HepG2 (cell line): ENCODE measurements around the gene MIA2. TPM values are rescaled to one million over a fixed set of nuclear protein-coding genes. Genes with fewer than 3 reads are reported as not detected.
A peak's percentile ranks its signal among the peaks of the same experiment; 100 is the strongest.

ENCODE experiments used
- ASH2L ChIP-seq: fragments of 300-600, 200-600 bp; sonication (generic); IDR thresholded peaks from 2 replicates; pipeline ENCODE4 v1.7.0; 2017; ENCODE audit warnings: low read depth, mild to moderate bottlenecking, moderate library complexity, mixed read lengths, low read length; ENCODE audit not compliant: insufficient read length
- CBX5 ChIP-seq: sonication (generic); formaldehyde crosslinking; IDR thresholded peaks from 2 replicates; pipeline ENCODE4 v1.4.0; 2020; ENCODE audit warnings: missing genetic modification reagents, borderline replicate concordance
- CEBPB ChIP-seq: IDR thresholded peaks from 2 replicates; pipeline ENCODE4 v1.6.1; 2011; ENCODE audit warnings: low read depth, low read length, improper control_type of control experiment, borderline replicate concordance
- DMAP1 ChIP-seq: IDR thresholded peaks from 2 replicates; pipeline ENCODE4 v1.6.1; 2016
- RFX5 ChIP-seq: IDR thresholded peaks from 2 replicates; pipeline ENCODE4 v1.6.1; 2011; ENCODE audit warnings: low read depth, low read length, improper control_type of control experiment
- SP2 ChIP-seq: sonication (generic); formaldehyde crosslinking; IDR thresholded peaks from 2 replicates; pipeline ENCODE4 v1.5.1; 2020; ENCODE audit warnings: mild to moderate bottlenecking, missing genetic modification reagents
- ZNF234 ChIP-seq: sonication (generic); formaldehyde crosslinking; conservative IDR thresholded peaks from 2 replicates; pipeline ENCODE4 v1.5.1; 2020; ENCODE audit warnings: mild to moderate bottlenecking, missing genetic modification reagents
- ZNF367 ChIP-seq: sonication (generic); formaldehyde crosslinking; IDR thresholded peaks from 2 replicates; pipeline ENCODE4 v1.4.0; 2020; ENCODE audit warnings: missing genetic modification reagents, borderline replicate concordance
- ZNF501 ChIP-seq: sonication (generic); formaldehyde crosslinking; IDR thresholded peaks from 2 replicates; pipeline ENCODE4 v1.5.1; 2020; ENCODE audit warnings: mild to moderate bottlenecking, moderate library complexity, missing genetic modification reagents
- ZNF567 ChIP-seq: sonication (generic); formaldehyde crosslinking; IDR thresholded peaks from 2 replicates; pipeline ENCODE4 v1.8.1; 2023; ENCODE audit warnings: mild to moderate bottlenecking, missing genetic modification reagents, borderline replicate concordance
- ZNF598 ChIP-seq: sonication (generic); formaldehyde crosslinking; IDR thresholded peaks from 2 replicates; pipeline ENCODE4 v1.5.1; 2020; ENCODE audit warnings: mild to moderate bottlenecking, missing genetic modification reagents, borderline replicate concordance
- ZNF672 ChIP-seq: sonication (generic); formaldehyde crosslinking; IDR thresholded peaks from 2 replicates; pipeline ENCODE4 v1.8.1; 2022; ENCODE audit warnings: missing genetic modification reagents
- ZNF713 ChIP-seq: sonication (generic); formaldehyde crosslinking; IDR thresholded peaks from 2 replicates; pipeline ENCODE4 v1.4.0; 2020; ENCODE audit warnings: mild to moderate bottlenecking, missing genetic modification reagents
- ZSCAN25 ChIP-seq: sonication (generic); formaldehyde crosslinking; IDR thresholded peaks from 2 replicates; pipeline ENCODE4 v1.8.0; 2022; ENCODE audit warnings: mild to moderate bottlenecking, missing genetic modification reagents
- polyA plus RNA-seq, 8 experiments: library from polyadenylated mRNA; depleted of rRNA in 3 of 8; stranded (reverse) in 7 of 8; unstranded in 1 of 8; fragments of >200 nt; fragmentation: Illumina TruSeq in 4 of 8; extraction: Trizol in 4 of 8; gene quantifications; 2 replicates each; pipeline versions ENCODE4 v1.2.1 to v1.2.3, GENCODE V29; 2011 to 2016; ENCODE audit warnings: low read depth in 4 of 8, missing spikeins in 1 of 8, mixed read lengths in 1 of 8; ENCODE audit not compliant: insufficient read depth in 1 of 8
- total RNA-seq, 5 experiments: library from RNA; depleted of rRNA; stranded (reverse); fragments of >200 nt; fragmentation: Illumina TruSeq; extraction: Trizol; gene quantifications; 2 replicates each; pipeline ENCODE4 v1.2.3, GENCODE V29; 2016; ENCODE audit warnings: low read depth in 1 of 5
- TF ChIP-seq, protein P1 (sequence below): sonication (generic); formaldehyde crosslinking; IDR thresholded peaks from 2 replicates; pipeline ENCODE4 v1.4.0; 2020; ENCODE audit warnings: missing genetic modification reagents, borderline replicate concordance
- TF ChIP-seq, protein P2 (sequence below): sonication (generic); formaldehyde crosslinking; IDR thresholded peaks from 2 replicates; pipeline ENCODE4 v1.4.0; 2020; ENCODE audit warnings: missing genetic modification reagents
- TF ChIP-seq, protein P3 (sequence below): IDR thresholded peaks from 2 replicates; pipeline ENCODE4 v1.6.1; 2016; ENCODE audit warnings: control low read depth
- TF ChIP-seq, protein P4 (sequence below): sonication (generic); formaldehyde crosslinking; IDR thresholded peaks from 2 replicates; pipeline ENCODE4 v1.4.0; 2020; ENCODE audit warnings: mild to moderate bottlenecking, missing genetic modification reagents

Gene MIA2
- total and polyA plus RNA-seq, 2 of the 13 experiments (the other 11 are each of a cell fraction or from before 2014, with no cell fraction given) = 134 to 158 TPM

DNA sequence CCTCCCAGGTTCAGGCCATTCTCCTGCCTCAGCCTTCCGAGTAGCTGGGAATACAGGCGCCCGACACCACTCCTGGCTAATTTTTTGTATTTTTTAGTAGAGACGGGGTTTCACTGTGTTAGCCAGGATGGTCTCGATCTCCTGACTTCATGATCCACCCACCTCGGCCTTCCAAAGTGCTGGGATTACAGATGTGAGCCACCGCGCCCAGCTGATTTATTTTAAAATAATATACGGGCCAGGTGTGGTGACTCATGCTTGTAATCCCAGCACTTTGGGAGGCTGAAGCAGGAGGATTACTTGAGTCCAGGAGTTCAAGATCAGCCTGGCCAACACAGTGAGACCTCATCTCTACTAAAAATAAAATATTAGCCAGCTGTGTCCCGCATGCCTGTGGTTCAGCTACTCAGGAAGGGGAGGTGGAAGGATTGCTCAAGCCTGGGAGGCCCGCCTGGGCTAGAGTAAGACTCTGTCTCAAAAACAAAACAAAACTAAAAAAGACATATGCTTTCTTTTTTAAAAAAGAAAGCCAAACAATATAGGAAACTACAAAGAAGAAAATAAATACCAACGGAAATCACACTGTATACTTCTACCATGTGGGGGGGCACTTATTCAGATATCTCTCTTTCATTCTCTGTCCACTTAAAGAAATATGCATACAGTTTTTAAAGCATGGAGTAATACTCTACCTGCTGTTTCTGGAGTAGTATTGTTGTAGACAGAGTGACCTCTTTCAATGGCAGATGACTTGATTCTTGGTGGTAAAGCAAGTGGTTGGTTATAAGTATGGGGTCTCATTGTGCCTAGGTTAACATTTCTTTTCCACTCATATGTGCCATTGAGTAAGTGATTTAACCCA is 930 bp upstream of the MIA2 start (continued):
- TF ChIP-seq, protein P1, sequence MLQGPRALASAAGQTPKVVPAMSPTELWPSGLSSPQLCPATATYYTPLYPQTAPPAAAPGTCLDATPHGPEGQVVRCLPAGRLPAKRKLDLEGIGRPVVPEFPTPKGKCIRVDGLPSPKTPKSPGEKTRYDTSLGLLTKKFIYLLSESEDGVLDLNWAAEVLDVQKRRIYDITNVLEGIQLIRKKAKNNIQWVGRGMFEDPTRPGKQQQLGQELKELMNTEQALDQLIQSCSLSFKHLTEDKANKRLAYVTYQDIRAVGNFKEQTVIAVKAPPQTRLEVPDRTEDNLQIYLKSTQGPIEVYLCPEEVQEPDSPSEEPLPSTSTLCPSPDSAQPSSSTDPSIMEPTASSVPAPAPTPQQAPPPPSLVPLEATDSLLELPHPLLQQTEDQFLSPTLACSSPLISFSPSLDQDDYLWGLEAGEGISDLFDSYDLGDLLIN (CRISPR knock-in tag) = no peak
- TF ChIP-seq, protein P2, sequence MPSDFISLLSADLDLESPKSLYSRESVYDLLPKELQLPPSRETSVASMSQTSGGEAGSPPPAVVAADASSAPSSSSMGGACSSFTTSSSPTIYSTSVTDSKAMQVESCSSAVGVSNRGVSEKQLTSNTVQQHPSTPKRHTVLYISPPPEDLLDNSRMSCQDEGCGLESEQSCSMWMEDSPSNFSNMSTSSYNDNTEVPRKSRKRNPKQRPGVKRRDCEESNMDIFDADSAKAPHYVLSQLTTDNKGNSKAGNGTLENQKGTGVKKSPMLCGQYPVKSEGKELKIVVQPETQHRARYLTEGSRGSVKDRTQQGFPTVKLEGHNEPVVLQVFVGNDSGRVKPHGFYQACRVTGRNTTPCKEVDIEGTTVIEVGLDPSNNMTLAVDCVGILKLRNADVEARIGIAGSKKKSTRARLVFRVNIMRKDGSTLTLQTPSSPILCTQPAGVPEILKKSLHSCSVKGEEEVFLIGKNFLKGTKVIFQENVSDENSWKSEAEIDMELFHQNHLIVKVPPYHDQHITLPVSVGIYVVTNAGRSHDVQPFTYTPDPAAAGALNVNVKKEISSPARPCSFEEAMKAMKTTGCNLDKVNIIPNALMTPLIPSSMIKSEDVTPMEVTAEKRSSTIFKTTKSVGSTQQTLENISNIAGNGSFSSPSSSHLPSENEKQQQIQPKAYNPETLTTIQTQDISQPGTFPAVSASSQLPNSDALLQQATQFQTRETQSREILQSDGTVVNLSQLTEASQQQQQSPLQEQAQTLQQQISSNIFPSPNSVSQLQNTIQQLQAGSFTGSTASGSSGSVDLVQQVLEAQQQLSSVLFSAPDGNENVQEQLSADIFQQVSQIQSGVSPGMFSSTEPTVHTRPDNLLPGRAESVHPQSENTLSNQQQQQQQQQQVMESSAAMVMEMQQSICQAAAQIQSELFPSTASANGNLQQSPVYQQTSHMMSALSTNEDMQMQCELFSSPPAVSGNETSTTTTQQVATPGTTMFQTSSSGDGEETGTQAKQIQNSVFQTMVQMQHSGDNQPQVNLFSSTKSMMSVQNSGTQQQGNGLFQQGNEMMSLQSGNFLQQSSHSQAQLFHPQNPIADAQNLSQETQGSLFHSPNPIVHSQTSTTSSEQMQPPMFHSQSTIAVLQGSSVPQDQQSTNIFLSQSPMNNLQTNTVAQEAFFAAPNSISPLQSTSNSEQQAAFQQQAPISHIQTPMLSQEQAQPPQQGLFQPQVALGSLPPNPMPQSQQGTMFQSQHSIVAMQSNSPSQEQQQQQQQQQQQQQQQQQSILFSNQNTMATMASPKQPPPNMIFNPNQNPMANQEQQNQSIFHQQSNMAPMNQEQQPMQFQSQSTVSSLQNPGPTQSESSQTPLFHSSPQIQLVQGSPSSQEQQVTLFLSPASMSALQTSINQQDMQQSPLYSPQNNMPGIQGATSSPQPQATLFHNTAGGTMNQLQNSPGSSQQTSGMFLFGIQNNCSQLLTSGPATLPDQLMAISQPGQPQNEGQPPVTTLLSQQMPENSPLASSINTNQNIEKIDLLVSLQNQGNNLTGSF (CRISPR knock-in tag) = 0 out of 2 replicates have a peak, but pooled peaks have one; percentile 27
- TF ChIP-seq, protein P3, sequence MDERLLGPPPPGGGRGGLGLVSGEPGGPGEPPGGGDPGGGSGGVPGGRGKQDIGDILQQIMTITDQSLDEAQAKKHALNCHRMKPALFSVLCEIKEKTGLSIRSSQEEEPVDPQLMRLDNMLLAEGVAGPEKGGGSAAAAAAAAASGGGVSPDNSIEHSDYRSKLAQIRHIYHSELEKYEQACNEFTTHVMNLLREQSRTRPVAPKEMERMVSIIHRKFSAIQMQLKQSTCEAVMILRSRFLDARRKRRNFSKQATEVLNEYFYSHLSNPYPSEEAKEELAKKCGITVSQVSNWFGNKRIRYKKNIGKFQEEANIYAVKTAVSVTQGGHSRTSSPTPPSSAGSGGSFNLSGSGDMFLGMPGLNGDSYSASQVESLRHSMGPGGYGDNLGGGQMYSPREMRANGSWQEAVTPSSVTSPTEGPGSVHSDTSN (CRISPR knock-in tag) = no peak
- TF ChIP-seq SP2 (no peak), ZNF567 (no peak), ZNF367 (CRISPR knock-in tag) (0 out of 2 replicates have a peak, but pooled peaks have one; percentile 55), ZNF501 (CRISPR knock-in tag) (peak; percentile 79; the same call in 1 of the 2 replicates), ZNF598 (CRISPR knock-in tag) (no peak), CBX5 (peak; percentile 42; the same call in 1 of the 2 replicates), ZNF234 (CRISPR knock-in tag) (no peak), ZNF672 (CRISPR knock-in tag) (no peak), ZSCAN25 (CRISPR knock-in tag) (peak; percentile 18; the same call in 1 of the 2 replicates), DMAP1 (peak; percentile 82; the same call in 1 of the 2 replicates), CEBPB (peak; percentile 86; the same call in 1 of the 2 replicates), ZNF713 (CRISPR knock-in tag) (no peak), ASH2L (peak; percentile 37), RFX5 (no peak)
- TF ChIP-seq, protein P4, sequence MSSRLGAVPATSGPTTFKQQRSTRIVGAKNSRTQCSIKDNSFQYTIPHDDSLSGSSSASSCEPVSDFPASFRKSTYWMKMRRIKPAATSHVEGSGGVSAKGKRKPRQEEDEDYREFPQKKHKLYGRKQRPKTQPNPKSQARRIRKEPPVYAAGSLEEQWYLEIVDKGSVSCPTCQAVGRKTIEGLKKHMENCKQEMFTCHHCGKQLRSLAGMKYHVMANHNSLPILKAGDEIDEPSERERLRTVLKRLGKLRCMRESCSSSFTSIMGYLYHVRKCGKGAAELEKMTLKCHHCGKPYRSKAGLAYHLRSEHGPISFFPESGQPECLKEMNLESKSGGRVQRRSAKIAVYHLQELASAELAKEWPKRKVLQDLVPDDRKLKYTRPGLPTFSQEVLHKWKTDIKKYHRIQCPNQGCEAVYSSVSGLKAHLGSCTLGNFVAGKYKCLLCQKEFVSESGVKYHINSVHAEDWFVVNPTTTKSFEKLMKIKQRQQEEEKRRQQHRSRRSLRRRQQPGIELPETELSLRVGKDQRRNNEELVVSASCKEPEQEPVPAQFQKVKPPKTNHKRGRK = no peak; the same call in 1 of the 2 replicates
